ENCODE data around the gene DAZAP1.

Gene DAZAP1

DNA sequence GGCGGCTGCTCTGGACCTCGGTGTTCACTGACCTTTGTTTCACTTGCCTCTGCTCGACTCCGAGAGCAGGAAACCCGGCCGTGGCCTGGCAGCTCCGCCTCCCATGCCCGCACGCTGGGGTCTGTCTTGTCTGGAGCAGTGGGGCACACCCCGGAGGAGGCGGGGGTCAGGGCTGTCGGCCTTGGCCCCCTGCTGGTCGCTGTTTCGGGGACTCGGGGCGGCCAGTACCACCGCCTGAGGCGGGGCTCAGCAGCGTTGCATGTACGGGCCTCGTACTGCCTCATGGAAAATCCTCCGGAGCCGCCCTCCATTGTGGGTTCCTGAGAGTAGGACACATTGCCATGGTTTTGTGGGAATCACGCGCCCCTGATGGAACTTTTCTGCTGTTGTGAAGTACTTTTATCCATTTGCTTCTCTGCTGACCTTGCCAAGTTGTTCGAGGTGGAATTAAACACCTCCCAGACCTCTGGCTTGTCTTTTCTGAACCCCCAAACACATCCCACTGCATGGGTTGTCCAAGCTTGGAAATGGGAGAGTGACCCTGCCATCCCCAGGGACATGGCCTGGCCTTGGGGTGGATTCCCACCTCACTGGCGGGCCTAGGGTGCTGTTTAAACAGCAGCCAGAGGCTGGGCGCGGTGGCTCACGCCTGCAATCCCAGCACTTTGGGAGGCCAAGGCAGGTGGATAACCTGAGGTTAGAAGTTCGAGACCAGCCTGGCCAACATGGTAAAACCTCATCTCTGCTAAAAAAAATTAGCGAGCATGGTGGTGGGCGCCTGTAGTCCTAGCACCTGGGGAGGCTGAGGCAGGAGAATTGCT is 29.2 kb upstream of the DAZAP1 start:
- H3K4me1 ChIP-seq (ENCODE audit: control insufficient read depth, insufficient read depth, low read length, unreplicated experiment), result no peaks in the 10 kb centered on the region
- H3K27ac ChIP-seq (ENCODE audit: low read depth, low read length), result no peak overlapping the region
- H3K79me2 ChIP-seq (ENCODE audit: control insufficient read depth, insufficient read depth, low read length, unreplicated experiment), result no peaks in the 10 kb centered on the region
- no peak overlapping the region for H3K4me3 ChIP-seq (ENCODE audit: low read depth, low read length)
- H3K36me3 ChIP-seq (ENCODE audit: insufficient read depth, low read length), result no peaks in the 10 kb centered on the region
- H3K27me3 ChIP-seq (ENCODE audit: insufficient read depth, low read length), result no peaks in the 10 kb centered on the region
- no peak overlapping the region for H2AFZ ChIP-seq (ENCODE audit: low read length, unreplicated experiment)

DNA sequence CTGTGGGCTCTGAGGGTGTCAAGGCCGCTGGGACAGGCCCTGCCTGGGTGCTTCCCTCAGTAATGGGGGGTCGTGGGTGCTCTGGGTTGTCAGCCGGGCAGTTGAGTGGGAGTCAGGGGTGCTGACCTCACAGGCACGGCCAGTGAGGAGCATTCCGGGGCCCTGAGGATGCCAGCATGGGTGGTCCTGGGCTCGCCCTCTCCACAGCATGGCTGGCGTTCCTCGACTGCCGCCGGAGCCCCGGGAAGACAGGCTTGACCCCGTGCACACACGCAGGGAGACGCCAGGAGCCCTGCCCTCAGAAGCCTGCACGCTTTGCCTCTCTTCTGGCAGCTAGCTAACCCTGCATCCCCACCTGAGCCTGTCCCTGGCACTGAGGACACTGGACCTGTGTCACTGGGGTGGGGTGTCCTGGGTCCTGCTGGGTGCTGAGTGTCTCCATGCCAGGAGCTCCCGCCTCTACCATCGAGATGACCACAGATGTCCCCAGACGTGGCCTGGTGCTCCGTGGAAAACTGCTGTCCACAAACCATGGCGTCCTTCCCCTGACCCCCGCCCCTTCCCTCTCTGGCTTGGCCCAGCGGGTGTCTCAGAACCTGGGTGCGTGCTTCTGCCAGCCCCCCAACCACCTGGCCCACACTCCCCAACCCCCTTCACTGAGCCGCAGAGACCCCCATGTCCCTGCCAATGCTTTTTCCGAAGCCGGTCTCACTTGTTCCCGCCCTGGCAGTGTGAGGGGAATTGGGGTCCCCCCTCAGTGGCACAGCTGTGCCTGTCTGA is 28.1 kb upstream of the DAZAP1 start:
- no peaks in the 10 kb centered on the region for H3K36me3 ChIP-seq (ENCODE audit: insufficient read depth, low read length)

DNA sequence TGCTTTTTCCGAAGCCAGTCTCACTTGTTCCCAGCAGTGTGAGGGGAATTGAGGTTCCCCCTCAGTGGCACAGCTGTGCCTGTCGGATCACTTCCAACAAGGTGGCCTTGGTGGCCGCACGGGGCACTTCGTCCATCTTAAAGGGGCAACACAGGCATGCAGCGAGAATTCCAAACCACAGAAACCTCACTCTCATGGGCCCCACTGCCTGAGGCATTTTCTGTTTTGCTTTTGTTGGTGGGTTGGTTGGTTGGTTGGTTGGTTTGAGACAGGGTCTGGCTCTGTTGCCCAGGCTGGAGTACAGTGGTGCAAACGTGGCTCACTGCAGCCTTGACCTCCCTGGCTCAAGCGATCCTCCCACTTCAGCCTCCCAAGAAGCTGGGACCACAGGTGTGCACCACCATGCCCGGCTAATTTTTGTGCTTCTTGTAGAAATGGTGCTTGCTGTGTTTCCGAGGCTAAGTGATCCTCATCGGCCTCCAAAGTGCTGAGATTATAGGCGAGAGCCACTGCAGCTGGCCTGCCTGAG is 27.4 kb upstream of the DAZAP1 start:
- Histone ChIP-seq H3K27me3 (ENCODE audit: insufficient read depth, low read length) (no peaks in the 10 kb centered on the region), H3K4me1 (ENCODE audit: control insufficient read depth, insufficient read depth, low read length, unreplicated experiment) (no peaks in the 10 kb centered on the region), H3K4me3 (ENCODE audit: low read depth, low read length) (no peak overlapping the region), H3K27ac (ENCODE audit: low read depth, low read length) (no peak overlapping the region), H2AFZ (ENCODE audit: low read length, unreplicated experiment) (no peak overlapping the region), H3K36me3 (ENCODE audit: insufficient read depth, low read length) (no peaks in the 10 kb centered on the region), H3K79me2 (ENCODE audit: control insufficient read depth, insufficient read depth, low read length, unreplicated experiment) (peaks cover 8% of the 10 kb centered on the region)

More for the DNA sequence above, 28.1 kb upstream of the DAZAP1 start:
- peaks cover 6% of the 10 kb centered on the region for H3K79me2 ChIP-seq (ENCODE audit: control insufficient read depth, insufficient read depth, low read length, unreplicated experiment)
- H2AFZ ChIP-seq (ENCODE audit: low read length, unreplicated experiment), result no peak overlapping the region
- no peaks in the 10 kb centered on the region for H3K4me1 ChIP-seq (ENCODE audit: control insufficient read depth, insufficient read depth, low read length, unreplicated experiment)
- no peak overlapping the region for H3K27ac ChIP-seq (ENCODE audit: low read depth, low read length)
- H3K27me3 ChIP-seq (ENCODE audit: insufficient read depth, low read length), result no peaks in the 10 kb centered on the region
- no peak overlapping the region for H3K4me3 ChIP-seq (ENCODE audit: low read depth, low read length)

- no peaks in the 10 kb centered on the region for H3K36me3 ChIP-seq (ENCODE audit: insufficient read depth, low read length)
- no peak overlapping the region for H3K4me3 ChIP-seq (ENCODE audit: low read depth, low read length)
- no peak overlapping the region for H2AFZ ChIP-seq (ENCODE audit: low read length, unreplicated experiment)
- no peaks in the 10 kb centered on the region for H3K4me1 ChIP-seq (ENCODE audit: control insufficient read depth, insufficient read depth, low read length, unreplicated experiment)
- peaks cover 8% of the 10 kb centered on the region for H3K79me2 ChIP-seq (ENCODE audit: control insufficient read depth, insufficient read depth, low read length, unreplicated experiment)
- H3K27ac ChIP-seq (ENCODE audit: low read depth, low read length), result no peak overlapping the region
- no peaks in the 10 kb centered on the region for H3K27me3 ChIP-seq (ENCODE audit: insufficient read depth, low read length)
Measured at GRCh38 chr19:1382250-1382649, 25.1 kb upstream of the DAZAP1 start.

DNA sequence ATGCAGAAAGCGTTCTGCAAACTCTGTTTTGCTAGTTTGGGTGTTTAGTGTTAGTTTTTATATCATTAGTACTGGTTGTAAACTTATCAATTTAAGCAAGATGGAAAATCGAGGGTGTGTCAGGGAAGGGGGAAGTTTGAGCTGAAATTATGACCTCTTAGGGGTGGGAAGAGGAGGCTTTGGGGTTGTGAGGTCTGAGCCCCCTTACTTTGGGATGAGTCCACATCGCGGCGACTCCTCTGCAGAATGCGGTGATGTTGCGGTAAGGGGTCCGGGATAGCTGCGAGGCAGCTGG is 24.4 kb upstream of the DAZAP1 start:
- Histone ChIP-seq H3K36me3 (ENCODE audit: insufficient read depth, low read length) (no peaks in the 10 kb centered on the region), H3K27ac (ENCODE audit: low read depth, low read length) (no peak overlapping the region), H3K4me1 (ENCODE audit: control insufficient read depth, insufficient read depth, low read length, unreplicated experiment) (no peaks in the 10 kb centered on the region), H3K79me2 (ENCODE audit: control insufficient read depth, insufficient read depth, low read length, unreplicated experiment) (peaks cover 8% of the 10 kb centered on the region), H3K4me3 (ENCODE audit: low read depth, low read length) (no peak overlapping the region), H3K27me3 (ENCODE audit: insufficient read depth, low read length) (no peaks in the 10 kb centered on the region), H2AFZ (ENCODE audit: low read length, unreplicated experiment) (no peak overlapping the region)

- Histone ChIP-seq H3K4me1 (ENCODE audit: control insufficient read depth, insufficient read depth, low read length, unreplicated experiment) (no peaks in the 10 kb centered on the region), H3K4me3 (ENCODE audit: low read depth, low read length) (peak within 1 kb of the TSS; percentile 93), H2AFZ (ENCODE audit: low read length, unreplicated experiment) (peak within 1 kb of the TSS; percentile 38), H3K79me2 (ENCODE audit: control insufficient read depth, insufficient read depth, low read length, unreplicated experiment) (peaks cover 8% of the 10 kb centered on the region), H3K27ac (ENCODE audit: low read depth, low read length) (0 out of 2 replicates have a peak within 1 kb of the TSS, but pooled peaks have one; percentile 8), H3K27me3 (ENCODE audit: insufficient read depth, low read length) (no peaks in the 10 kb centered on the region), H3K36me3 (ENCODE audit: insufficient read depth, low read length) (no peaks in the 10 kb centered on the region)
Measured at GRCh38 chr19:1383312-1384084, 23.9 kb upstream of the DAZAP1 start, which contains the start of gene NDUFS7. Gene NDUFS7 (plus strand): TSS chr19:1383907. CDS start chr19:1383927, 20 bp downstream.

- Histone ChIP-seq H3K79me2 (ENCODE audit: control insufficient read depth, insufficient read depth, low read length, unreplicated experiment) (peaks cover 8% of the 10 kb centered on the region), H2AFZ (ENCODE audit: low read length, unreplicated experiment) (peak overlapping the region; percentile 38), H3K27me3 (ENCODE audit: insufficient read depth, low read length) (no peaks in the 10 kb centered on the region), H3K27ac (ENCODE audit: low read depth, low read length) (0 out of 2 replicates have a peak overlapping the region, but pooled peaks have one; percentile 8), H3K4me3 (ENCODE audit: low read depth, low read length) (peak overlapping the region; percentile 93), H3K36me3 (ENCODE audit: insufficient read depth, low read length) (no peaks in the 10 kb centered on the region), H3K4me1 (ENCODE audit: control insufficient read depth, insufficient read depth, low read length, unreplicated experiment) (no peaks in the 10 kb centered on the region)
Measured at GRCh38 chr19:1384085-1384462, 23.3 kb upstream of the DAZAP1 start.

DNA sequence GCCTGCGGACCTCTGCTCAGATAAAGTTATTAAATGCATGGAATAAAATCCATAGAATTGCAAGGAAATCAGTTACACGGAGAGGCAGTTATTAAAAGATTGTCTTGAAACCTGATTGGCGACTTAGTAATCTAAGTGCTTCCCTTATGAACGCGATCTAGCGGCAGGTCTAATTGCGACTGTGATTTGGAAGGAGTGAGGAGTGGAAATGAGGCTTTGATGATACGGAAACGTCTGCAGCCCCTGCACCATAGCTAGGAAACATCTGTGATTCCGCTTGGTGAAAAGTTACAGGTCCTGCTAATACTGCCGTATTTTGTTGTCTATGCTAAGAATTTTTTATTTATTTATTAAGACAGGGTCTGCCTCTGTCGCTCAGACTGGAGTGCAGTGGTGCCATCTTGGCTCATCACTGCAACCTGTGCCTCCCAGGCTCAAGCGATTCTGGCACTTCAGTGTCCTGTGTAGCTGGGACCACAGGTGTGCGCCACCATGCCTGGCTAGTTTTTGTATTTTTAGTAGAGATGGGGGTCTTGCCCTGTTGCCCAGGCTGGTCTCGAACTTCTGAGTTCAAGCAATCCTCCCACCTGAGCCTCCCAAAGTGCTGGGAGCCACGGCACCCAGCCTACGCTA is 22.8 kb upstream of the DAZAP1 start:
- Histone ChIP-seq H2AFZ (ENCODE audit: low read length, unreplicated experiment) (peak overlapping the region; percentile 38), H3K79me2 (ENCODE audit: control insufficient read depth, insufficient read depth, low read length, unreplicated experiment) (peaks cover 8% of the 10 kb centered on the region), H3K36me3 (ENCODE audit: insufficient read depth, low read length) (no peaks in the 10 kb centered on the region), H3K27ac (ENCODE audit: low read depth, low read length) (no peak overlapping the region), H3K4me3 (ENCODE audit: low read depth, low read length) (peak overlapping the region; percentile 93), H3K4me1 (ENCODE audit: control insufficient read depth, insufficient read depth, low read length, unreplicated experiment) (no peaks in the 10 kb centered on the region), H3K27me3 (ENCODE audit: insufficient read depth, low read length) (no peaks in the 10 kb centered on the region)

DNA sequence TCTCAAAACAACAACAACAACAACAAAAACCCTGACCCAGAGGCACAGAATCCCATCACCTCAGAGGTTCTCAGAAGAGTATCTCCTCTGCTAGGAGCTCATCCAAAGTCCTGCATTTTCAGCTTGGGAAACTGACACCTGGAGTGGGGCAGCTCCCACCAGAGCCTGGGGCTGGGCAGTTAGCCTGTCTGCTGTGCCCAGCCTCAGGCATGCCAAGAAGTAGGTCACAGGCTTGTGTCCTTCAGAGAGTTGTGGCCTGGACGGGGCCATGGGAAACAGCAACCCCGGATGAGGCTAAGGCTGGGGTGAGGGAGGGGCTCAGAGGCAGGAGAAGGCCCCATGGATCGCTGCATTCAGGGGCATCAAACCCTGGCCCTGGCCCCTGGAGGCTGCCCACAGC is 21.6 kb upstream of the DAZAP1 start:
- no peak overlapping the region for H3K27ac ChIP-seq (ENCODE audit: low read depth, low read length)
- H3K79me2 ChIP-seq (ENCODE audit: control insufficient read depth, insufficient read depth, low read length, unreplicated experiment), result peaks cover 8% of the 10 kb centered on the region
- no peak overlapping the region for H3K4me3 ChIP-seq (ENCODE audit: low read depth, low read length)
- H3K36me3 ChIP-seq (ENCODE audit: insufficient read depth, low read length), result no peaks in the 10 kb centered on the region
- H3K27me3 ChIP-seq (ENCODE audit: insufficient read depth, low read length), result no peaks in the 10 kb centered on the region
- H3K4me1 ChIP-seq (ENCODE audit: control insufficient read depth, insufficient read depth, low read length, unreplicated experiment), result no peaks in the 10 kb centered on the region
- H2AFZ ChIP-seq (ENCODE audit: low read length, unreplicated experiment), result no peak overlapping the region

Data from ACC112 (cell line).